ENCODE measurements around the gene PHLDB2. TPM values are rescaled to one million over a fixed set of nuclear protein-coding genes. Genes with fewer than 3 reads are reported as not detected.

PHLDB2 gene
- total and polyA plus RNA-seq, 10 of the 15 experiments (the other 5 are each of a cell fraction or from before 2014, with no cell fraction given) = 0.03 to 0.67 (median 0.40) TPM

GRCh38 chr3:112005091-112005672 lies 146.1 kb downstream of the PHLDB2 start:
- no peaks in the 10 kb centered on the region for H3K36me3 ChIP-seq (ENCODE audit: control insufficient read depth in 2 of 2, insufficient read depth in 2 of 2, low read length in 1 of 2)
- H3K79me2 ChIP-seq (ENCODE audit: control insufficient read depth, insufficient read depth, low read length) = no peaks in the 10 kb centered on the region
- no peak overlapping the region for H3K27ac ChIP-seq (ENCODE audit: control insufficient read depth, insufficient read depth)
- H3K4me3 ChIP-seq = no peak overlapping the region
- FAIRE-seq (no peak), ATAC-seq (peak; percentile 61), DNase-seq (ENCODE audit: low read depth, low spot score) (no peak)
- H4K20me1 ChIP-seq (ENCODE audit: control insufficient read depth, insufficient read depth) = no peaks in the 10 kb centered on the region
- no TSS peak for BruUV-seq (replicated peaks)
- ChIA-PET CTCF (interaction anchor here (1.5 to 10.0 kb wide), 5 partner anchors 8 to 38 kb away, joined by 5 to 102 read pairs (median 26); no protein-coding TSS in a partner anchor), POLR2A (interaction anchor here (0.5 to 2.7 kb wide), 3 partner anchors 8 to 85 kb away, joined by 6 to 8 read pairs (median 8); partner anchors contain the start of gene ABHD10), RAD21 (ENCODE audit: unreplicated experiment) (interaction anchor here (0.9 to 3.7 kb wide), 5 partner anchors 8 to 288 kb away, joined by 4 to 36 read pairs (median 6); no protein-coding TSS in a partner anchor), SMC1A (ENCODE audit: uncharacterized antibody, unreplicated experiment) (interaction anchor here (1.0 to 21.1 kb wide), 4 partner anchors 8 to 26 kb away, joined by 4 to 417 read pairs (median 40); partner anchors contain the start of gene ABHD10)
- no peak overlapping the region for H3K9ac ChIP-seq (ENCODE audit: control insufficient read depth, insufficient read depth, low read length)
- H2AFZ ChIP-seq (ENCODE audit: control insufficient read depth, low read depth, low read length) = no peak overlapping the region
- 16% methylated on average over 4 of the region's 4 CpGs for WGBS (ENCODE audit: insufficient coverage, insufficient replicate concordance, low lambda C conversion rate, missing lambda C conversion rate)
- no peaks in the 10 kb centered on the region for H3K9me3 ChIP-seq (replicated peaks; ENCODE audit: control insufficient read depth, insufficient read depth, low read length)
- no peaks in the 10 kb centered on the region; a peak in 1 of 4 replicates for H3K27me3 ChIP-seq (replicated peaks in 1 of 2; ENCODE audit: control insufficient read depth in 2 of 2, insufficient read depth in 2 of 2, low read length in 1 of 2)
- 0 out of 2 replicates have a peak, but pooled peaks have one; percentile 32 for TF ChIP-seq ATF7 (IDR thresholded peaks at IDR 0.05; ENCODE audit: low read depth)
- TF ChIP-seq ESRRA (IDR thresholded peaks at IDR 0.05; ENCODE audit: low read length) = no peak
- H3K4me1 ChIP-seq (ENCODE audit: control insufficient read depth, insufficient read depth, low read length) = no peaks in the 10 kb centered on the region
- H3K4me2 ChIP-seq (ENCODE audit: control insufficient read depth, insufficient read depth) = no peak overlapping the region
- in situ Hi-C loops (cut with MboI) = no loop called here
- intact Hi-C loops (cut with micrococcal nuclease; ENCODE audit: unreplicated experiment) = no loop called here

GRCh38 chr3:112007633-112008032 lies 148.6 kb downstream of the PHLDB2 start:
- H3K27ac ChIP-seq (ENCODE audit: control insufficient read depth, insufficient read depth) = no peak overlapping the region
- no TSS peak for BruUV-seq (replicated peaks)
- H3K4me3 ChIP-seq = no peak overlapping the region
- 100% methylated on average over 1 of the region's 1 CpG for WGBS (ENCODE audit: insufficient coverage, insufficient replicate concordance, low lambda C conversion rate, missing lambda C conversion rate)
- ATAC-seq (no peak), FAIRE-seq (no peak), DNase-seq (ENCODE audit: low read depth, low spot score) (no peak)
- H3K4me2 ChIP-seq (ENCODE audit: control insufficient read depth, insufficient read depth) = no peak overlapping the region
- intact Hi-C loops (cut with micrococcal nuclease; ENCODE audit: unreplicated experiment) (no loop called here), in situ Hi-C loops (cut with MboI) (no loop called here)
- H2AFZ ChIP-seq (ENCODE audit: control insufficient read depth, low read depth, low read length) = no peak overlapping the region
- no peaks in the 10 kb centered on the region for H3K36me3 ChIP-seq (ENCODE audit: control insufficient read depth in 2 of 2, insufficient read depth in 2 of 2, low read length in 1 of 2)
- no peaks in the 10 kb centered on the region for H3K27me3 ChIP-seq (replicated peaks in 1 of 2; ENCODE audit: control insufficient read depth in 2 of 2, insufficient read depth in 2 of 2, low read length in 1 of 2)
- CTCF ChIA-PET = interaction anchor here (0.9 to 3.4 kb wide), 11 partner anchors 9 to 339 kb away, joined by 3 to 44 read pairs (median 4); partner anchors contain the start of genes ABHD10 and TAGLN3
- H4K20me1 ChIP-seq (ENCODE audit: control insufficient read depth, insufficient read depth) = no peaks in the 10 kb centered on the region
- no peak overlapping the region for H3K9ac ChIP-seq (ENCODE audit: control insufficient read depth, insufficient read depth, low read length)
- SMC1A ChIA-PET (ENCODE audit: uncharacterized antibody, unreplicated experiment) = interaction anchor here (0.9 to 15.1 kb wide), 9 partner anchors 10 to 292 kb away, joined by 3 to 417 read pairs (median 4); partner anchors contain the start of genes ABHD10 and TAGLN3
- no peaks in the 10 kb centered on the region for H3K4me1 ChIP-seq (ENCODE audit: control insufficient read depth, insufficient read depth, low read length)
- H3K9me3 ChIP-seq (replicated peaks; ENCODE audit: control insufficient read depth, insufficient read depth, low read length) = no peaks in the 10 kb centered on the region
- RAD21 ChIA-PET (ENCODE audit: unreplicated experiment) = interaction anchor here (0.9 to 2.1 kb wide), 3 partner anchors 18 to 39 kb away, joined by 3 to 10 read pairs (median 3); no protein-coding TSS in a partner anchor
- POLR2A ChIA-PET = interaction anchor here (0.9 to 1.9 kb wide), 3 partner anchors 11 to 18 kb away, joined by 3 to 6 read pairs (median 4); no protein-coding TSS in a partner anchor
- H3K79me2 ChIP-seq (ENCODE audit: control insufficient read depth, insufficient read depth, low read length) = no peaks in the 10 kb centered on the region
- TF ChIP-seq LARP7 (IDR thresholded peaks at IDR 0.05) (no peak), CTCF (IDR thresholded peaks at IDR 0.05 in 2 of 3, conservative IDR thresholded peaks at IDR 0.05 in 1 of 3; ENCODE audit: control insufficient read depth in 2 of 3, extremely low read depth in 1 of 3, insufficient read depth in 1 of 3, low read depth in 3 of 3, low read length in 3 of 3) (no peak), TAF1 (IDR thresholded peaks at IDR 0.05; ENCODE audit: borderline replicate concordance, low read depth, low read length) (no peak), IRF5 (IDR thresholded peaks at IDR 0.05; ENCODE audit: borderline replicate concordance) (no peak), PAX8 (IDR thresholded peaks at IDR 0.05) (no peak), BHLHE40 (IDR thresholded peaks at IDR 0.05; ENCODE audit: borderline replicate concordance in 1 of 2, low read depth in 2 of 2, low read length in 1 of 2) (no peak), JUNB (IDR thresholded peaks at IDR 0.05) (no peak), TCF3 (IDR thresholded peaks at IDR 0.05; ENCODE audit: borderline replicate concordance, insufficient read depth, low read depth, low read length) (no peak), ZSCAN29 (IDR thresholded peaks at IDR 0.05) (no peak), STAT1 (conservative IDR thresholded peaks at IDR 0.05) (no peak)
- TF ChIP-seq, protein P1, sequence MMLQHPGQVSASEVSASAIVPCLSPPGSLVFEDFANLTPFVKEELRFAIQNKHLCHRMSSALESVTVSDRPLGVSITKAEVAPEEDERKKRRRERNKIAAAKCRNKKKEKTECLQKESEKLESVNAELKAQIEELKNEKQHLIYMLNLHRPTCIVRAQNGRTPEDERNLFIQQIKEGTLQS (IDR thresholded peaks at IDR 0.05; ENCODE audit: borderline replicate concordance, extremely low read depth, low read depth, low read length) = no peak
